ENCODE measurements around the gene PEX26.

PEX26 gene

DNA sequence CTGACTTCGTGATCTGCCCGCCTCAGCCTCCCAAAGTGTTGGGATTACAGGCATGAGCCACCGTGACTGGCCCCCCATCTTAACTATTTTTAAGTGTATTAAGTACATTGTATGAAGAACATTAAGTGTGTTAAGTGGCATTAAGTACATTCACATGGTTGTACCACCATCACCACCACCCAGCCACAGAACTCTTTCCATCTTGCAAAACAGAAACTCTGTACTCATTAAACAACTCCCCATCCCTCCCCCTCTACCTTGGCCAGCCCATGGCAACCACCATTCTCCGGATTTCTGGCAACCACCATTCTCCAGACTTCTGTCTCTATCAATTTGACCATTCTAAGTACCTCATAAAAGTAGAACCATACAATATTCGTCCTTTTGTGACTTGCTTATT, 17.8 kb upstream of the PEX26 start:
- TF ChIP-seq, protein P1, sequence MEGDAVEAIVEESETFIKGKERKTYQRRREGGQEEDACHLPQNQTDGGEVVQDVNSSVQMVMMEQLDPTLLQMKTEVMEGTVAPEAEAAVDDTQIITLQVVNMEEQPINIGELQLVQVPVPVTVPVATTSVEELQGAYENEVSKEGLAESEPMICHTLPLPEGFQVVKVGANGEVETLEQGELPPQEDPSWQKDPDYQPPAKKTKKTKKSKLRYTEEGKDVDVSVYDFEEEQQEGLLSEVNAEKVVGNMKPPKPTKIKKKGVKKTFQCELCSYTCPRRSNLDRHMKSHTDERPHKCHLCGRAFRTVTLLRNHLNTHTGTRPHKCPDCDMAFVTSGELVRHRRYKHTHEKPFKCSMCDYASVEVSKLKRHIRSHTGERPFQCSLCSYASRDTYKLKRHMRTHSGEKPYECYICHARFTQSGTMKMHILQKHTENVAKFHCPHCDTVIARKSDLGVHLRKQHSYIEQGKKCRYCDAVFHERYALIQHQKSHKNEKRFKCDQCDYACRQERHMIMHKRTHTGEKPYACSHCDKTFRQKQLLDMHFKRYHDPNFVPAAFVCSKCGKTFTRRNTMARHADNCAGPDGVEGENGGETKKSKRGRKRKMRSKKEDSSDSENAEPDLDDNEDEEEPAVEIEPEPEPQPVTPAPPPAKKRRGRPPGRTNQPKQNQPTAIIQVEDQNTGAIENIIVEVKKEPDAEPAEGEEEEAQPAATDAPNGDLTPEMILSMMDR (IDR thresholded peaks at IDR 0.05), result no peak

DNA sequence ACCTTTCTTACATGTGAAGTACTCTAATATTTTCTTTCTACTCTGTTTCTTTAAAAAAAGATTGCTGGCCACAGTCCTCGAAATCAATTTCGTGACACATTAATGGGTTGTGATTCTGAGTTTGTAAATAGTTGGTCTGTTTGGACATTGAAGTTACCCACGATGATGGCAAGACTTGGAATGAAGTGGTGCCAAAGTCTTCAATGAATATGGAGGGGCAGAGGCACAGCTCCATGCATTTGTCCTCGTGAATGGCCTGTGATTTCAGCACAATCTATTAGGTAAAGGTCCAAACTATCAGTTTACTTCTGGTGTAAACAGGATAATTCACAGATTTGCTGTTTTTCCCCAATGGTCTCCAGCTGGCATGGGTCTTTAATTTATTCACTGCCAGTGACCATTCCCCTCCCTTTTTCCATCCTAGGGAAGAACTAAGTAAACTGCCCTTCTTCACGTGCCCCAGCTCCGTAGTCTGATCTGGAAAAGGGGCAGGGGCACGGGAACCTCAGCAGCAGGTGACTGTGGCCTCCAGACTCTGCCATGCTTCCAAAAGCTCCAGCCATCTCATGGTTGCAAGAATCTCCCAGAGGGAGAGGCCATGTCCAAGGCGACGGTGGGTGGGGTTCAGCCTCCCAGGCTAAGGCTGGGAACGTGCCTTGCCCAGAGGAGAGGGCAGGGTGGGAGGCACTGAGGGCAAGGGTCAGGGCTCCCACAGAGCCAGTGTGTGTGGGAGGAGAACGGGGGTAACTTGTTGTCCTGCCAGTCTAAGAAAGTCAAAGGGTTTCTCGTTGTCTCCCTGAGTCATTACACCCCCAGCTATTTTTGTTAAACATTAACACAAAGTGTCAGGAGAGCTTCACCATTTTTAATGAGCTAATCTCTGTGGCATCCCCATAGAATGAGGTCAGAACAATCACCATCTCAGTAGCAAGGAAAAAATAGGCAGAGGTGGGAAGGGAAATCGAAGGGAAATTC, 16.9 kb upstream of the PEX26 start:
- TF ChIP-seq, protein P1 (IDR thresholded peaks at IDR 0.05), result no peak

DNA sequence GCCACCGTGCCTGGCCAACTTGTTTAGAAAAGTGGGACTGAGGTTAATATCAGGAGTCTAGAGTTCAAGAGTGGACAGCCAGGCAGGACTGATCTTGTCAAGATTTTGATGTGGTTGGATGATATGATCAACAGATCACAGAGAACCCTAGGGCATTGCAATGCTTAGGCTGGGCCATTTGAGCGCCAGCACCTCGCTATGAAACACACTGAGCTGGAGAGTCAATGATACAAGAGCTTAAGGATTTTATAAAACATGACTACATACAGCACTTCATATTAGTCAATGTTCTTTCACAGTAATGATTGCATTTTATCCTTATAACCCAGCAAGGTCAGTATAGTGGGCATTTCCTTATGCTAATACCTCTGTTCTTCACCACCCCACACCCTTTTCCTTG, 15.4 kb upstream of the PEX26 start:
- TF ChIP-seq, protein P1 (IDR thresholded peaks at IDR 0.05), result no peak

DNA sequence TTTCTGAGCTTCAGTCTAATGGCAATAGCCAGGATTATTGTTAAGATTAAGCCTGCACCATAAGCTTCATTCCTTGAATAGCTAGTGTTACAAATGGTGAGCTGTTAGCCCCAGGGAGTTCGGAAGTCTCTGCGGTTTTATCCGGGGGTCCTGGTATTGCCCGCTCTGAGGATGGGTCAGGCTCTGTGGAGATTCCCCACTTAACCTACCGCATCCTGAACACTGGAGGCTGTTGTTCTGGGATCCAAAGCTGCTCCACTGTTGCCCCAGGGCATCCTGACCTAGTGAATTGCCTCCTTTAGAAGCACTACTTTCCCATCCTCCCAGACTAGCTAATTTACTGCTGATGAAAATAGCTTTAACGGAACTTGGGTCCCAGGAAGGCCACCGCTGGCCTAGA, 14.5 kb upstream of the PEX26 start:
- TF ChIP-seq, protein P1 (IDR thresholded peaks at IDR 0.05), result no peak

DNA sequence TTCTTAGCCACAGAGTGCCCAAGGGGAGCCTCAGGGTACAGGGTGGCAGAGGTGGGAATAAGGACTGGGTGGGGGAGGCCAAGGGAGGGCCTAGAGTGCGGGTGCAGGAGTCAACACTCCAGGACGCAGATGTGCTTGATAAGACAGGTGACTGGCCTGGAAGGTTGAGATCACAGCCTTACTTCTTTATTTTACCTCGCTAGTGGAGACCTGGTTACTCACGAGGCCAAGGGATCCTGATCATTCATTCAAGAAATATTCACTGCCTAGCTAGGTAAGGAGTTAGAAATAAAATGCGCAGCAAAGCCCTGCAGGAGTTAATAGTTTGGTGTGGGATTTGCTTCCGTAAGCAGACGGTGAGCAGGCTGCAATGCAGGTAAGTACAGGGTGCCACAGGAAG, 13.2 kb upstream of the PEX26 start:
- TF ChIP-seq, protein P1 (IDR thresholded peaks at IDR 0.05), result no peak

DNA sequence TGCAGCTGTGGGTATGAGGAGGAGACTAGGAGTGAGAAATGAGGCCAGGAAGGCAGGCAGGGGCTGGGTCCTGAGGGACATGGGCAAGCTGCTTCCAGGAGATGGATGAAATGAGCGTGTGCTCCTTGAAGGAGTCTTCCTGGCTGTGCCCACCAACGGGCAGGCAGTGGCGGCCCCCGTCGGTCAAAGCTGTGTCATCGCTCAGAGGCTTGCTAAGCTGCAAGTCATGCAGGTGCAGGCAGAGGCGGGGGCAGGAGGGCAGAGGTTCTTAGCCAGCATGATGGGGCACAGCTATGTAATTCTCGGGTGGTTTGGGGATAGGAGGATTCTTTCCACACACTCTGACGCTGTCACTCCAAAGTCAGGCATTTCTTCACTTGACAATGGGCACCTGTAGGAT, 12.5 kb upstream of the PEX26 start:
- TF ChIP-seq, protein P1 (IDR thresholded peaks at IDR 0.05), result no peak

DNA sequence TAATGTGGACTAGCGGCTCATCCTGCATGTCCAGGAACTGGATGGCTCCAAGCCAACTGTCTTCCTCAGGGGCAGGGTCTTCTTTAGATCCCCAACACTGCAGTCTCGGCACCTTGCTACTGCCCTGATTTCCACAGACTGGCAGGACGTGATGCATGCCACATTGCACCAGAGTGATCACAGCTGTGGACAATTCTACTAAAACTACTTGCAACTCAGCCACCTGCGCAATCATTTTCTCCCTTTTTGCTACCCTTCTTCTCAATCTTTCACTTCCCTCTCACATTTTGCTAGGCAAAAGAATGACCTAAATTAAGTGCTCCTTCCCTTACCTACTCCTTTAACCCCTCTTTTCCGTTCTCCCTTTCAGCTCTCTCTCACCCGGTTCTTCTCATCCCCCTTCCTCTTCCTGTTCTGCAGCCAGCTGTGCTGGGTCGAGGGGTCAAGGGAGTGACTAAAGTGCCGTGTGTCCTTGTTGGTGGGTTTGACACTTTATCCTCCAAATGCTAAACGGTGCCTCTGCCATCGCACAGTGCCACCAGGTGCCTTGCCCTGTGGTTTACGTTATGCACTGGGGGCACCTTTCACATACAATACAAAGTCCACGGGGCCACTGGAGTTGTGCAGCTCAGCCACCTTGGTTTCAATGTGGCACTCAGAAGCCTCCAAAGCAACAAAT, 11.5 kb upstream of the PEX26 start:
- TF ChIP-seq, protein P1 (IDR thresholded peaks at IDR 0.05), result no peak
